Breast epithelium (tissue), 3 donors: ENCODE data around the gene MSL2.
"Not testable (repeated sequence)": the region's sequence is repeated elsewhere in the genome, so short reads cannot be mapped to it uniquely, and the experiment has no call there.

Experiments
- POLR2A ChIP-seq: fragments of 450-650 bp; IDR thresholded peaks from one replicate; pipeline ENCODE4 v1.6.1; 2016; ENCODE audit warnings: antibody characterized with exemption, mild to moderate bottlenecking, moderate library complexity
- TF ChIP-seq, protein P1 (sequence below), 3 donors: fragments of 450-650 bp; IDR thresholded peaks; one replicate each; pipeline ENCODE4 v1.5.1; 2016 to 2017; ENCODE audit warnings: antibody characterized with exemption in 3 of 3, mild to moderate bottlenecking in 3 of 3, moderate library complexity in 3 of 3

DNA sequence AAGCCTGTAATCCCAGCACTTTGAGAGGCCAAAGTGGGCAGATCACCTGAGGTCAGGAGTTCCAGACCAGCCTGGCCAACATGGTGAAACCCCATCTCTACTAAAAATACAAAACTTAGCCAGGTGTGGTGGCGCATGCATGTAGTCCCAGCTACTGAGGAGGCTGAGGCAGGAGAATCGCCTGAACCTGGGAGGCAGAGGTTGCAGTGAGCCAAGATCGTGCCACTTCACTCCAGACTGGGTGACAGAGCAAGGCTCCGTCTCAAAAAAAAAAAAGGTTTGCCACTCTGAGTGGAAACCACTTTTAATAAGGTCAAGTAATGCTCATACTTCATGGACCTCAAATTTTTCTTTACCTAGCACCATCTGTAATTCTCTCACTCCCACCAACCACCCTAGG lies 51.7 kb downstream of the MSL2 start:
- TF ChIP-seq POLR2A = not testable (repeated sequence)
- TF ChIP-seq, protein P1, sequence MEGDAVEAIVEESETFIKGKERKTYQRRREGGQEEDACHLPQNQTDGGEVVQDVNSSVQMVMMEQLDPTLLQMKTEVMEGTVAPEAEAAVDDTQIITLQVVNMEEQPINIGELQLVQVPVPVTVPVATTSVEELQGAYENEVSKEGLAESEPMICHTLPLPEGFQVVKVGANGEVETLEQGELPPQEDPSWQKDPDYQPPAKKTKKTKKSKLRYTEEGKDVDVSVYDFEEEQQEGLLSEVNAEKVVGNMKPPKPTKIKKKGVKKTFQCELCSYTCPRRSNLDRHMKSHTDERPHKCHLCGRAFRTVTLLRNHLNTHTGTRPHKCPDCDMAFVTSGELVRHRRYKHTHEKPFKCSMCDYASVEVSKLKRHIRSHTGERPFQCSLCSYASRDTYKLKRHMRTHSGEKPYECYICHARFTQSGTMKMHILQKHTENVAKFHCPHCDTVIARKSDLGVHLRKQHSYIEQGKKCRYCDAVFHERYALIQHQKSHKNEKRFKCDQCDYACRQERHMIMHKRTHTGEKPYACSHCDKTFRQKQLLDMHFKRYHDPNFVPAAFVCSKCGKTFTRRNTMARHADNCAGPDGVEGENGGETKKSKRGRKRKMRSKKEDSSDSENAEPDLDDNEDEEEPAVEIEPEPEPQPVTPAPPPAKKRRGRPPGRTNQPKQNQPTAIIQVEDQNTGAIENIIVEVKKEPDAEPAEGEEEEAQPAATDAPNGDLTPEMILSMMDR (IDR thresholded peaks at IDR 0.05) = not testable (repeated sequence)
